ENCODE results near the gene RSRC2. TPM values are rescaled to one million over a fixed set of nuclear protein-coding genes. Genes with fewer than 3 reads are reported as not detected.
"Not testable (repeated sequence)": the region's sequence is repeated elsewhere in the genome, so short reads cannot be mapped to it uniquely, and the experiment has no call there.

The RSRC2 gene
- total RNA-seq, 2 donors from 2014 or later: 98.0 to 108 TPM

DNA sequence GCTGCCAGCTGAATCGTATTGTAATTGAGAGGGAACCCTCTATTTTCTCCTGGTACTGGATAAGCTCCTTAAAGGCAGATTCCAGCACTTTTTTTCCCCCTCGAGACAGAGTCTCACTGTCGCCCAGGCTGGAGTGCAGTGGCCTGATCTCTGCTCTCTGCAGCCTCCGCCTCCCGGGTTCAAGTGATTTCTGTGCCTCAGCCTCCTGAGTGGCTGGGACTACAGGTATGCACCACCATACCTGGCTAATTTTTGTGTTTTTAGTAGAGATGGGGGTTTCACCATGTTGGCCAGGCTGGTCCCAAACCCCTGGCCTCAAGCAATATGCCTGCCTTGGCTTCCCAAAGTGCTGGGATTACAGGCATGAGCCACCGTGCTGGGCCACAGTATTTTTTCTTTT, 56.9 kb downstream of the RSRC2 start:
- Mint-ChIP-seq H3K27ac (peak overlapping the region; percentile 83), H3K4me1 (ENCODE audit: low read depth) (peaks cover 20% of the 10 kb centered on the region), H3K36me3 (ENCODE audit: insufficient read depth in 2 of 2) (peaks cover 6 to 13% of the 10 kb centered on the region in 2 donors)
- DNase-seq; H3K27me3 Mint-ChIP-seq (ENCODE audit: low read depth); H3K9me3 Mint-ChIP-seq; ATAC-seq (replicated peaks in 1 of 2); H3K4me3 Mint-ChIP-seq: not testable (repeated sequence)

DNA sequence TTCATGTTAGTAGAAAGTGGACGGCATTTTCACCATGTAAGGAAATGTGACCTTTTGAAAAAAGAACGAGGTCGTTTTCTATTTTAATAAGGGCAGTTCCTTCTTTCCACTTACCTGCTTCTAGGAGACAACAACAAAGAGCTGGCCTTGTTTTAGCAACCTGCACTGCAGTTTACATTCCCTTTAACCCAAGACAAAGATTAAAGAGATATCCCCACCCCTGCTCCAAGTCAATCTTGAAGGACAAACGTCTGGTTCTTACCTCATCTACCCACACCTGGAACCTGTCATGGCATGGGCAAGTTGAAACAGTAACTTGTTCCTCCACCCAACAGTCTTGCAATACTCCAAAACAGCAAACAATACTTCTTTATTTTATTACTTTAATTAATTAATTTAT, 58.8 kb downstream of the RSRC2 start:
- ATAC-seq (replicated peaks in 1 of 2): no peak
- H3K4me3 Mint-ChIP-seq: no peak overlapping the region
- no peaks in the 10 kb centered on the region for H3K27me3 Mint-ChIP-seq (ENCODE audit: low read depth)

DNA sequence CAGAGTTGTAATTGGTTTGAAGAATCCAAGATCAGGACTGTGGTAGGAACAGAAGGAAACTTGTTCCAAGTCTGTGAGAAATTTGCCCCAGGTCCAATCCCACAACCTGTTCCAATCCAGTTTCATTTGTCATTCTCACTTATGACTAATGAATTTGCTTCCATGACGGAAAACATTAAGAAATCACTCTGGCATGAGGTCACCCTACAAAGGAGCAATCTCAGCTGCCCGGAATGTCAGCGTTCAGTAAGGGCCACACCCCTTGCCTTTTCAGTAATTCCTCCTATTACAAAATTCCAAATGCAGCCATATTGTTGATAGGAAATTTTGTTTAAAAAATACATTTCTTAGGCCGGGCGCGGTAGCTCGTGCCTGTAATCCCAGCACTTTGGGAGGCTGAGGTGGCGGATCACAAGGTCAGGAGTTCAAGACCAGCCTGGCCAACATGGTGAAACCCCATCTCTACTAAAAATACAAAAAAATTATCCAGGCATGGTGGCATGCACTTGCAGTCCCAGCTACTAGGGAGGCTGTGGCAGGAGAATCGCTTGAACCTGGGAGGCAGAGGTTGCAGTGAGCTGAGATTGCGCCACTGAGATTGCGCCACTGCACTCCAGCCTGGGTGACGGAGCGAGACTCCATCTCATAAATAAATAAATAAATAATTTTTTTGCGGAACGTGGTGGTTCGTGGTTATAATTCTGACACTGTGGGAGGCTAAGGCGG, 62.3 kb downstream of the RSRC2 start:
- not testable (repeated sequence) for ATAC-seq (replicated peaks in 1 of 2); H3K9me3 Mint-ChIP-seq; H3K4me1 Mint-ChIP-seq (ENCODE audit: low read depth); DNase-seq; H3K27me3 Mint-ChIP-seq (ENCODE audit: low read depth); H3K36me3 Mint-ChIP-seq (ENCODE audit: insufficient read depth in 2 of 2); H3K27ac Mint-ChIP-seq; H3K4me3 Mint-ChIP-seq

More for the DNA sequence above, 58.8 kb downstream of the RSRC2 start:
- Mint-ChIP-seq H3K27ac (no peak overlapping the region), H3K9me3 (no peaks in the 10 kb centered on the region), H3K4me1 (ENCODE audit: low read depth) (peaks cover 6% of the 10 kb centered on the region), H3K36me3 (ENCODE audit: insufficient read depth in 2 of 2) (peaks cover 0 to 2% of the 10 kb centered on the region in 2 donors)
- DNase-seq: no peak

DNA sequence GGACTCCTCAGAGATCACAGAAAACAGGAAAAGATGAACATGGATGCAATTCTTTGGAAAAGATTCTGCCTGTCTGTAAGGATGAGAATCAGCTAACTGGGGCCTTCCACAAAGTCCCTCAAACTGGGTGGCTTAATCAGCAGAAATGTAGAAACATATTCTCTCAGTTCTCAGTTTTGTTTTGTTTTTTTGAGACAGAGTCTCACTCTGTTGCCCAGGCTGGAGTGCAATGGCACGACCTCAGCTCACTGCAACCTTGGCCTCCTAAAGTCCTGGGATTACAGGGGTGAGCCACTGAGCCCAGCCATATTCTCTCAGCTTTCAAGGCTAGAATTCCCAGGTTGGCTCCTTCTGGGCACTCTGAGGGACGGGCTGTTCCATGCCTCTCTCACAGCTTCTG, 66.1 kb downstream of the RSRC2 start:
- Mint-ChIP-seq H3K36me3 (ENCODE audit: insufficient read depth in 2 of 2) (no peaks in the 10 kb centered on the region), H3K9me3 (no peaks in the 10 kb centered on the region), H3K4me3 (no peak overlapping the region), H3K27me3 (ENCODE audit: low read depth) (no peaks in the 10 kb centered on the region), H3K4me1 (ENCODE audit: low read depth) (peaks cover 7% of the 10 kb centered on the region), H3K27ac (no peak overlapping the region)
- ATAC-seq (replicated peaks in 1 of 2) (no peak), DNase-seq (no peak)

DNA sequence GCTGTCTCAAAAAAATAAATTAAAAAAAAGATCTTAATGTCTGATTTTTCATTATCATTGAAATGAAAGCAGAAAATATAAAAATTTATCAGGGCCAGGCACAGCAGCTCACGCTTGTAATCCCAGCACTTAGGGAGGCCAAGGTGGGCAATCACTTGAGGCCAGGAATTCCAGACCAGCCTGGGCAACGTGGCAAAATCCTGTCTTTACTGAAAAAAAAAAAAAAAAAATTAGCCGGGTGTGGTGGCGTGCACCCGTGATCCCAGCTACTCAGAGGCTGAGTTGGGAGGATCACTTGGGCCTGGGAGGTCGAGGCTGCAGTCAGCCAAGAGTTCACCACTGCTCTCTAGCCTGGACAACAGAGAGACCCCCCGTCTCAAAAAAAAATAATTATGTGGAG, 66.7 kb downstream of the RSRC2 start:
- DNase-seq (no peak), ATAC-seq (replicated peaks in 1 of 2) (no peak)
- Mint-ChIP-seq H3K4me1 (ENCODE audit: low read depth) (peaks cover 7% of the 10 kb centered on the region), H3K9me3 (no peaks in the 10 kb centered on the region), H3K36me3 (ENCODE audit: insufficient read depth in 2 of 2) (no peaks in the 10 kb centered on the region), H3K27me3 (ENCODE audit: low read depth) (no peaks in the 10 kb centered on the region), H3K4me3 (no peak overlapping the region), H3K27ac (no peak overlapping the region)

DNA sequence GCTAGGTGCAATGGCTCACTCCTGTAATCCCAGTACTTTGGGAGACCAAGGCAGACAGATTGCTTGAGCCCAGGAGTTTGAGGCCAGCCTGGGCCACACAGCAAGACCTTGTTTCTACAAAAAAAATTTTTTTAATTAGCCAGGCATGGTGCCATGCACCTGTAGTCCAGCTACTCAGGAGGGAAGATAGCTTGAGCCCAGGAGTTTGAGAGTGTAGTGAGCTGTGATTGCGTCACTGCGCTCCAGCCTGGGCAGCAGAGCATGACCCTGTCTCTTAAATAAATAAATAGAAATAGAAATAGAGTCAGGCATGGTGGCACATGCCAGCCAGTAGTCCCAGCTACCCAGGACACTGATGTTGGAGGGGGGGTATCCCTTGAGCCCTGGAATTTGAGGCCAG, 67.5 kb downstream of the RSRC2 start:
- H3K4me3 Mint-ChIP-seq: no peak overlapping the region
- H3K27ac Mint-ChIP-seq: no peak overlapping the region
- no peaks in the 10 kb centered on the region for H3K9me3 Mint-ChIP-seq
- DNase-seq: no peak
- ATAC-seq (replicated peaks in 1 of 2): no peak
- no peaks in the 10 kb centered on the region for H3K36me3 Mint-ChIP-seq (ENCODE audit: insufficient read depth in 2 of 2)
- peaks cover 8% of the 10 kb centered on the region for H3K4me1 Mint-ChIP-seq (ENCODE audit: low read depth)
- no peaks in the 10 kb centered on the region for H3K27me3 Mint-ChIP-seq (ENCODE audit: low read depth)

DNA sequence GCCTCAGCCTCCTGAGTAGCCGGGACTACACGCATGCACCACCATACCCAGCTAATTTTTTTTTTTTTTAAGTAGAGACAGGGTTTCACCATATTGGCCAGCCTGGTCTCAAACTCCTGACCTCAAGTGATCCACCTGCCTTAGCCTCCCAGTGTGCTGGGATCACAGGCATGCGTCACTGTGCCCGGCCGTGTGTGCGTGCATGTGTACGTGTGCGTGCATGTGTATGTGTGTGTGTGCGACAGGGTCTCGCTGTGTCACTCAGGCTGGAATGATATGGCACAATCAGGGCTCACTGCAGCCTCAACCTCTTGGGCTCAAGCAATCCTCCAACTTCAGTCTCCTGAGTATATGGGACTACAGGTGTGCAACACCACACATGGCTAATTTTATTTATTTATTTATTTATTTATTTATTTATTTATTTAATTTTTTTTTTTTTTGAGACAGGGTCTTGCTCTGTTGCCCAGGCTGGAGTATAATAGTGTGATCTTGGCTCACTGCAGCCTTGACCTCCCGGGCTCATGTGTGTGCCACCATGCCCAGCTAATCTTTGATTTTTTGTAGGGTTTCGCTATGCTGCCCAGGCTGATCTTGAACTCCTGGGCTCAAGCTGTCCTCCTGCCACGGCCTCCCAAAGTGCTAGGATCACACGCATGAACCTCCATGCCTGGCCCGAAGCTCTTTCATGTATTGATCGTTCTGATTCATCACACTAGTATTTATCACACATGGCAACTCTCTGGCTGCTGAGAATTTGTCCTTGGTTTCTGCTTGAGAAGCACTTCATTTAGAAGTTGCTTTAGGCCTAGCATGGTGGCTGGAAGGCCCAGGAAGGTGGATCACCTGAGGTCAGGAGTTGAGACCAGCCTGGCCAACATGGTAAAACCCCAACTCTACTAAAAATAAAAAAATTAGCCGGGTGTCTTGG, 68.4 kb downstream of the RSRC2 start:
- peaks cover 17% of the 10 kb centered on the region for H3K4me1 Mint-ChIP-seq (ENCODE audit: low read depth)
- no peaks in the 10 kb centered on the region for H3K36me3 Mint-ChIP-seq (ENCODE audit: insufficient read depth in 2 of 2)
- no peaks in the 10 kb centered on the region for H3K27me3 Mint-ChIP-seq (ENCODE audit: low read depth)
- no peaks in the 10 kb centered on the region for H3K9me3 Mint-ChIP-seq
- DNase-seq (no peak), ATAC-seq (replicated peaks in 1 of 2) (no peak)
- H3K4me3 Mint-ChIP-seq: no peak overlapping the region
- H3K27ac Mint-ChIP-seq: no peak overlapping the region

DNA sequence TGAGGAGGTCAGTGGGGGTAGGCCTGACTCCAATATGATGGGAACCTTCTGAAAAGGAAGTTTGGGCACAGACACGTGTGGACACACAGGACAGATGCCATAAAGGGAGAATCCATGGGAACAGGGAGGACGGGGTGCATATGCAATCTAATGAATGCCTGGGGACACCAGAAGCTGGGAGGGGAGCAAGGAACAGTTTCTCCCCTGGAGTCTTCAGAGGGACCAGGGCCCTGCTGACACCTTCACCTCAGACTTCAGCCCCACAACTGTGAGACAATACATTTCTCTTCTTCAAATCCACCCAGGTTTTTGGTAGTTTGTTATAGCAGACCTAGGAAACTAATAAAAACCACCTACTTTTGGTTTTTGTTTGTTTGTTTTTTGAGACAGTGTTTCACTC, 69.1 kb downstream of the RSRC2 start:
- H3K27ac Mint-ChIP-seq: no peak overlapping the region
- H3K4me3 Mint-ChIP-seq: no peak overlapping the region
- ATAC-seq (replicated peaks in 1 of 2) (no peak), DNase-seq (no peak)
- H3K4me1 Mint-ChIP-seq (ENCODE audit: low read depth): peaks cover 24% of the 10 kb centered on the region
- H3K27me3 Mint-ChIP-seq (ENCODE audit: low read depth): no peaks in the 10 kb centered on the region
- H3K9me3 Mint-ChIP-seq: no peaks in the 10 kb centered on the region
- H3K36me3 Mint-ChIP-seq (ENCODE audit: insufficient read depth in 2 of 2): no peaks in the 10 kb centered on the region

DNA sequence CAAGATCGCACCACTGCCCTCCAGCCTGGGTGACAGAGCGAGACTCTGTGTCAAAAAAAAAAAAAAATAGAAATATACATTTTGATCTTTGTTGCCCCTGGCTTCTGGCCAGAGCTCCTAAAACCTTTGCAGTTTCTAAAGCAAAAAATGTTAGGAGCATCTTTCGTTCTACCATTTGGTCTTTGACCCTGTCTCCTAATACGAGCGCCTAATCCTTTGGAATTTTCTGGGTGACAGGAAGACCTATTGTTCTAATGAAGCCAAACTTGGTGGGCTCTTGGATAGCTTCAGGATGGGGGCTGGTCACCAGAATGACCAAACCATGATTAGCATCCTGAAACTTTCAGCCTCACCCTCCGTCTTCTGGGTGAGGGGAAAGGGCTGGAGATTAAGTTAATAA, 72.0 kb downstream of the RSRC2 start:
- ATAC-seq (replicated peaks in 1 of 2): no peak
- H3K9me3 Mint-ChIP-seq: no peaks in the 10 kb centered on the region

DNA sequence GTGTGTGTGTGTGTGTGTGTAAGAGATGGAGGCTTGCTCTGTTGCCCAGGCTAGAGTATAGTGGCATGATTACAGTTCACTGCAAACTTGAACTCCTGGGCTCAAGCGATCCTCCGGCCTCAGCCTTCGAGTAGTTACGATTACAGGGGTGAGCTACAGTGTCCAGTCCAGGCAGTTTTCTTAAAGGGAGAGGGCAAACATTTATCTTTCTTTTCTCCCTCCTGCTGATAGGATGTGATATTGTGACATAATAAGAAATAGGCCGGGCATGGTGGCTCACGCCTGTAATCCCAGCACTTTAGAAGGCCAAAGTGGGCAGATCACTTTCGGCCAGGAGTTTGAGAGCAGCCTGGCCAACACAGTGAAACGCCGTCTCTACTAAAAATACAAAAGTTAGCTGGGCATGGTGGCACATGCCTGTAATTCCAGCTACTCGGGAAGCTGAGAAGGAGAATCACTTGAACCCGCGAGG, 72.5 kb downstream of the RSRC2 start:
- Mint-ChIP-seq H3K27ac (peak overlapping the region; percentile 89), H3K4me1 (ENCODE audit: low read depth) (peaks cover 38% of the 10 kb centered on the region), H3K36me3 (ENCODE audit: insufficient read depth in 2 of 2) (no peaks in the 10 kb centered on the region), H3K4me3 (peak overlapping the region; percentile 84 to 90), H3K27me3 (ENCODE audit: low read depth) (no peaks in the 10 kb centered on the region), H3K9me3 (no peaks in the 10 kb centered on the region)
- DNase-seq (no peak), ATAC-seq (replicated peaks in 1 of 2) (no peak)

More for the DNA sequence above, 72.0 kb downstream of the RSRC2 start:
- Mint-ChIP-seq H3K4me1 (ENCODE audit: low read depth) (peaks cover 34% of the 10 kb centered on the region), H3K27ac (no peak overlapping the region), H3K4me3 (no peak overlapping the region), H3K36me3 (ENCODE audit: insufficient read depth in 2 of 2) (no peaks in the 10 kb centered on the region), H3K27me3 (ENCODE audit: low read depth) (no peaks in the 10 kb centered on the region)
- no peak for DNase-seq

Other genes starting within 250 kb of the RSRC2 start
- 100 to 1,000 TPM in 1 of 2 donors, 10 to 100 TPM in 1; 87.3 to 108 TPM for gene CLIP1, start 104.3 kb downstream of the RSRC2 start, total RNA-seq
- gene ZCCHC8, start 26.0 kb downstream of the RSRC2 start, total RNA-seq: 10 to 100 TPM; 50.7 to 53.9 TPM
- gene KNTC1, start 313 bp upstream of the RSRC2 start, total RNA-seq: 100 to 1,000 TPM; 154 to 186 TPM
- gene HCAR2, start 176.4 kb upstream of the RSRC2 start, total RNA-seq: not detected
- gene HCAR3, start 189.9 kb upstream of the RSRC2 start, total RNA-seq: not detected
- gene HCAR1, start 203.9 kb upstream of the RSRC2 start, total RNA-seq: under 1 TPM; 0.12 to 0.34 TPM
- gene DENR, start 225.9 kb upstream of the RSRC2 start, total RNA-seq: 10 to 100 TPM; 63.6 to 72.2 TPM
- 1 to 10 TPM in 1 of 2 donors, under 1 TPM in 1; 0.82 to 1.5 TPM for gene CCDC62, start 247.6 kb upstream of the RSRC2 start, total RNA-seq

All from activated T-cell treated with anti-CD3 and anti-CD28 coated beads, Interleukin-2, amount 50 U/mL, for 72 hours (primary cell).